22Rv1 (cell line): ENCODE data around the gene GNG7.

Source experiments
- H3K27ac ChIP-seq: fragments of 450-650 bp; 2 replicates; pipeline ENCODE4 v1.5.1; 2017
- ZFX ChIP-seq: fragments of 450-650 bp; IDR thresholded peaks from 2 replicates; pipeline ENCODE4 v1.6.1; 2017; ENCODE audit warnings: antibody characterized with exemption, borderline replicate concordance
- TF ChIP-seq, protein P1 (sequence below): fragments of 450-650 bp; IDR thresholded peaks from 2 replicates; pipeline ENCODE4 v1.5.1; 2017; ENCODE audit warnings: mild to moderate bottlenecking

Gene GNG7

DNA sequence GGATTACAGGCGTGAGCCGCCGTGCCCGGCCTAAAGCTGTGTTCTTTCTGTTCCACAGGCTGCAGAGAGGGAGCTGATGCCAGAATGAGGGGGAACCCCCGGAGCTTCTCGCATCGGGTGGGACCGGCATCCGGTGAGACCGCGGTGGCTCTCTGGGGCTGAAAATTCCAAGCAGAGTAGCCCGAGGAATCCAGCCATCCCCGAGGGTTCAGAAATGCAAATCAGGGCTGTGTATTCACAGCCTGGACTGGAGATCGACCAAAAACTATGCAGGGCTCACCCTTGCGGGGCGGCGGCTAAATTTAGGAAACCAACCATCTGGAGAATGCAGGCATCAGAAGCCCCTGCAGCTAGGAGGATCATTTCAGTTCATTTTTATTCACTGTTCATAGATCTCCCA, 99.2 kb downstream of the GNG7 start:
- TF ChIP-seq, protein P1, sequence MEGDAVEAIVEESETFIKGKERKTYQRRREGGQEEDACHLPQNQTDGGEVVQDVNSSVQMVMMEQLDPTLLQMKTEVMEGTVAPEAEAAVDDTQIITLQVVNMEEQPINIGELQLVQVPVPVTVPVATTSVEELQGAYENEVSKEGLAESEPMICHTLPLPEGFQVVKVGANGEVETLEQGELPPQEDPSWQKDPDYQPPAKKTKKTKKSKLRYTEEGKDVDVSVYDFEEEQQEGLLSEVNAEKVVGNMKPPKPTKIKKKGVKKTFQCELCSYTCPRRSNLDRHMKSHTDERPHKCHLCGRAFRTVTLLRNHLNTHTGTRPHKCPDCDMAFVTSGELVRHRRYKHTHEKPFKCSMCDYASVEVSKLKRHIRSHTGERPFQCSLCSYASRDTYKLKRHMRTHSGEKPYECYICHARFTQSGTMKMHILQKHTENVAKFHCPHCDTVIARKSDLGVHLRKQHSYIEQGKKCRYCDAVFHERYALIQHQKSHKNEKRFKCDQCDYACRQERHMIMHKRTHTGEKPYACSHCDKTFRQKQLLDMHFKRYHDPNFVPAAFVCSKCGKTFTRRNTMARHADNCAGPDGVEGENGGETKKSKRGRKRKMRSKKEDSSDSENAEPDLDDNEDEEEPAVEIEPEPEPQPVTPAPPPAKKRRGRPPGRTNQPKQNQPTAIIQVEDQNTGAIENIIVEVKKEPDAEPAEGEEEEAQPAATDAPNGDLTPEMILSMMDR = no peak
- no peak for TF ChIP-seq ZFX
- H3K27ac ChIP-seq = no peak overlapping the region

DNA sequence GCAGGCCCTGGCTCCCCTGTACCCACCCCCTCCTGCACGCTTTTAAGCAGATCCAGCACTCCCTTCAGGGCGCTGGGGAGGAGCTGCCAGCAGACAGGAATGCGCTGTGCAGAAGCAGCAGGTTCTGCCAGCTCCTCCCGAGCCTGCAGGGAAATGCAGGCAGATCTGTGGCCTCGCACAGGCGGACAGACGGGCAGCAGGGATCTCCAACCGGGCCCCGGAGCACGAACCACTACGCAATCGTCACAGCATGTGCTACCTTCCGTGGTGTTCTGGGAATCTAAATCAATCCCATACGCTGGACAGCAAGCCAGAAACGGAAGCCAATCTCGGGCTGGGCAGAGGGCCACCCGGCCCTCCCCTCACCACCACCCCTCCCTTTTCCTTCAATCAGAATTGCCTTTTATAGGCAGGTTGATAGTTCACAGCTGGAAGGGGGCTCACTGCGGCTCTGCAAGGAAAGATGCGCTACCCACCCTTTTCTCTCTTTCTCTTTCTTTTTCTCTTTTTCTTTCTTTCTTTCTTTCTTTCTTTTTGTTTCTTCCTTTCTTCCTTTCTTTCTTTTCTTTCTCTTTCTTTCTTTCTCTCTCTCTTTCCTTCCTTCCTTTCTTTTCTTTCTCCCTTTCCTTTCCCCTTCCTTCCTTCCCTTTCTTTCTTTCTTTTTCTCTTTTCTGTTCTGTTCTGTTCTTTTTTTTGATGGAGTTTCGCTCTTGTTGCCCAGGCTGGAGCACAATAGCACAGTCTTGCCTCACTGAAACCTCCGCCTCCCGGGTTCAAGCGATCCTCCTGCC, 99.9 kb downstream of the GNG7 start:
- TF ChIP-seq, protein P1 = no peak
- no peak for TF ChIP-seq ZFX
- peak overlapping the region; percentile 33; the same call in 1 of the 2 replicates for H3K27ac ChIP-seq

DNA sequence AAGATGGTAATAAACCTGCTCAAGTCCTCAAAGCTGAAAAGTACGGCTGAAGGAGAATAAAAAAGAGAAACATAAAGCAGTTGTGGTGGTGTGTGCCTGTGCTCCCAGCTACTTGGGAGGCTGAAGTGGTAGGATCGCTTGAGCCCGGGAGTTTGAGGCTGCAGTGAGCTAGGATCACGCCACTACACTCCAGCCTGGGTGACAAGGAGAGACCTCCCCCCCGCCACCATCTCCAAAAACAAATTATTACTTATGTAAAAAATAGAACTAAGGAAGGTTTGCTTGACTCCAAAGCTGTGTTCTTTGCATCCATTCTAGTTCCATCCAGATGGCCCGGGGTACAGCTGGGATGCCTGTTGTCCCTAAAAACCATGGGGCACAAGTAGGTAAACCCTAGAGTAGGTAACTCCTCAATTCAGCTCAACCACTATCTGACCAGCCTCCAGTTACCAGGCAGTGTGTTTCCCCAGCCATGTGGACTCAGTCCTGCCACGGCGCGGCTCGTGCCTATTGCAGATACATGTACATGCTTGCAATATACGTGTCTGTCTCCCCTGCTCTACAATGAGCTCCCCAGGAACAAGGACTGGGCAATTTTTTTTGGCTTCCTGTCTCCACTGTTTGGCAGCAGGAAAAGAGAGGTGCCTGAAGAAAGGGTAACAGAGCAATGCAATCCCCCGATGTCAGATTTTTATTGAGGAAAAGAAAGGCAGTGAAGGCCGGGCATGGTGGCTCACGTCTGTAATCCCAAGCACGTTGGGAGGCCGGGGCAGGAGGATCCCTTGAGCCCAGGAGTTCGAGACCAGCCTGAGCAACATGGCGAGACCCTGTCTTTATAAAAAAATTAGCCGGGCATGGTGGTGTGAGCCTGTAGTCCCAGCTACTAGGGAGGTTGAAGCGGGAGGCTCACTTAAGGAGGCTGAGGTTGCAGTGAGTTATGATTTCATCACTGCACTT, 101.3 kb downstream of the GNG7 start:
- no peak overlapping the region for H3K27ac ChIP-seq
- TF ChIP-seq, protein P1 = no peak
- no peak for TF ChIP-seq ZFX

DNA sequence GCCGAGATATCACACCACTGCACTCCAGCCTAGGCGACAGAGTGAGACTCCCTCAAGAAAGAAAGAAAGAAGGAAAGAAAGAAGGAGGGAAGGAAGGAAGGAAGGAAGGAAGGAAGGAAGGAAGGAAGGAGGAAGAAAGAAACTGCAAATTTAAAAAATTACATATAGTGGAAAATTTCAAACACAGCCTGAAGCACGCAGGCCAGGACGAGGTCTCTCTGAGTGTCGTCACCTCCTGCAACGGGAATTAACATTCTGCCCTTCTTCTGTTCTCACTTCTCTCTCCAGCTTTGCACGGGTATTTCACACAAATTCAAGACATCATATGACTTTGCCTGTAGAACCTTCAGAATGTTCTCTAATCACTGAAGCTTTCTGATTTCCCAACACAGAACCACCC, 108.2 kb downstream of the GNG7 start:
- no peak overlapping the region; the same call in 1 of the 2 replicates for H3K27ac ChIP-seq
- TF ChIP-seq, protein P1 = no peak
- TF ChIP-seq ZFX = no peak

DNA sequence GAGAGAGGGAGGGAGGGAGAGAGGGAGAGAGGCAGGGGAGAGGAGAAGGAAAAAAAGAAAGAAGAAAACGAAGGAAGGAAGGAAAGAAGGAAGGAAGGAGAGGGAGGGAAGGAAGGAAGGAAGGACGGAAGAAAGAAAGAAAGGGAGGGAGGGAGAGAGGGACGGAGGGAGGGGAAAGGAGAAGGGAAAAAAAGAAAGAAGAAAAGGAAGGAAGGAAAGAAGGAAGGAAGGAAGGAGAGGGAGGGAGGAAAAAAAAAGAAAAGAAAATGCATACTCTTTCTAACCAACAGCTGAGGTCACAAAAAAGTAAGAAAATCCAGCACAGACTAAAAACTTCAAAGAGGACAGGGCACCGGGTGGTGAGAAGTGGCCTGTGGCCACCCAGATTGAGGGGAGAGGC, 109.7 kb downstream of the GNG7 start:
- TF ChIP-seq ZFX = no peak
- TF ChIP-seq, protein P1 = no peak
- peak overlapping the region; percentile 98 for H3K27ac ChIP-seq

DNA sequence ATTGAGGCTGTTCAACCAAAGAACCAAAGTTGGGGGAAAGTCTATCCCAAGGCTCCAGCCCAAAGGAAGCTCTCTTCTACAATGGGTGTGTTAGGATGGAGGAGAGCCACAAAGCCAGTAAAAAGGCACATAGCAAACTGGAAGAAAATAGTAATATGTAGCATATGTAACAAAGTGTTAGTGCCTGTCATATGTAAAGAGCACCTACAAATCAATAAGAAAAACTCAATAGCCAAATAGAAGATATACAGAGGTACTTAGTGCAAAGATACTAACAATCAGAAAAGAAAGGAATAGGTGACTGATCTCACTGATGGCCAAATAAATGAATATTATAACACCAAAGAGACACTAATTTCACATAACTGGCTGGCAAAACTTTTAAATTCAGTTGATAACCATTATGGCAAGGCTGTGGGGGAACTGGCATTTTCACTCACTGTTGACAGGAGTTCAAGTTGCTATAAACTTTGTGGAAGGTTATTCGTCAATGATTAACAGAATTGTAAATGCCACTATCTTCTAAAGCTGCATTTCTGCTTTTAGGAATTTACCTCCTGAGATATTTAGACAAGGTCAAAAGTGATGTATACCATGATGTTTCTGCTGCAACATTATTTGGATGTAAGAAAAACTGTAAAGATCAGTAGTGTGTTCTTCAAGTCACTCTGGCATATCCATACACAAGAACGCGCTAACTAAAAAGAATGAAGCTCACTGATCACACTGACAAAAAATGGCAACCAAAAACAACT, 110.8 kb downstream of the GNG7 start:
- H3K27ac ChIP-seq = peak overlapping the region; percentile 98
- no peak for TF ChIP-seq ZFX
- TF ChIP-seq, protein P1 = no peak
